GM21515 (cell line): Measurements from ENCODE around the gene TFPI2.

Experiments used
- ATAC-seq: cut with Tn5 transposase; IDR thresholded peaks from one replicate; pipeline ENCODE4 v1.9.1; 2021; ENCODE audit not compliant: unreplicated experiment

Gene TFPI2

DNA sequence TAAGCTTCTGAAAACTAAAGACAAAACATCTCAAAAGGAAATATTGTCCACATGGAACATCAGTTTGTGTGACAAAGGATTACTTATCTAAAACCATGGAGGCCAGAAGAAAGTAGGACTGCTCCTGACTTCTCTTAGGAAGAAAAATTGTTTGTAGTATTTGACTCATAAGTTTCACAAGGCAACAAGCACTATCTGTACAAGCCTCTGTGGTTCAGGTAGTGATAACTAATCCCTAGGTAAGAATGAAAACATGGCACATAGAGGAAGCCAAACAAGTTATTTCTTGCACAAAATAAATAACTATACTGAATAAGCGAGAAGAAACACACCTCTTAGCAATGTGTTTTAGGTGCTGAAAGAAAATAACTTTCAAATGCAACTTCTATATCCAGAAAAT is 30.3 kb downstream of the TFPI2 start:
- no peak for ATAC-seq

DNA sequence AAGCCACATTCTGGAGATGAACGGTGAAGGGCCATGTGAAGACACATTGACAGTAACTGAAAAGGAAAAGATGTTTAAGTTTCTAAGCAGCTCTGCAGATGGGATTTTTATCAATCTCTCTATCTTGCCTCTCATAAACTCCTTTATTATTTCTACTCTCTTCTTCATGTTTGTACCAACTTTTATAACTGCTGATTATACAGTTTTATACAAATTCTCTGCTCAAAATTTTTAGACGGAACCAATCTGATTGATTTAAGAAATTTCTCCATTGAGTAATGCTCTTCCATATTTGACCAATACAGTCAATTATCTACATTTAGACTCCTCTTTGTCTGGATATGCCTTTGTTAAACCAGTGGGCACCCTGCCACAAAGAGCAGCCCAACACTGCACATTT is 31.7 kb downstream of the TFPI2 start:
- ATAC-seq: no peak

DNA sequence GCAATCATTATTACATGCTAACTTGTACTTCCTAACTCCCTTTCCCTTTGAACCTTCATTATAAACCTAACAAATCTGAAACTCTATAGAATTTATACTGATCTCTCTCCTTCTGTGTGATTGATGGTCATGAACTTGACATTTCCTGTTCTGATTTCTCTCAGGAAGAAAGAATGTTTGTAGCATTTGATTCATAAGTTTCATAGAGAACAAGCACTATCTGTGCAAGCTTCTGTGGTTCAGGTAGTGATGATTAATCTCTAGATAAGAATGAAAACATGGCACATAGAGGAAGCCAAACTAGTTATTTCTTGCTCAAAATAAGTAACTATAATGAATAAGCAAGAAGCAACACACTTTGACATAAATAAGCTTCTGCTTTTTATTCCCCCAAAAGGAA is 34.2 kb downstream of the TFPI2 start:
- no peak for ATAC-seq

DNA sequence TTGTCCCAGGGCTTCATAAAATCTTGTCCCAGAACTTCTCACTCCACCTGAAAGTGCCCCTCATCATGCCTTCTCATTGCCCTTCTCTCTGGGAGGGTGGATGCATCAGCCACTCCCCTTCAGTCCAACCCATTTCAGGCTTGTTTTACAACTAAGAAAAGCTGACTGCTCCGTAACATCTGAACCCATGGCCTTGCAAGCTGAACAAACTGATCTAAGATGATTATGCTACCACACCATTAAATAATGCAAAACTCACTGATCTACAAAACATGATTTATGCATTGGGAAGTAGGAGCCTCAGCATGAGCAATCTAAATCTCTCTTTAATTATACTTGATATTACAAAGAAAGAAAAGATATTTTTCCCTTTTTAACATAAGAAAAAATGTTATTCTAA is 34.8 kb downstream of the TFPI2 start:
- no peak for ATAC-seq

DNA sequence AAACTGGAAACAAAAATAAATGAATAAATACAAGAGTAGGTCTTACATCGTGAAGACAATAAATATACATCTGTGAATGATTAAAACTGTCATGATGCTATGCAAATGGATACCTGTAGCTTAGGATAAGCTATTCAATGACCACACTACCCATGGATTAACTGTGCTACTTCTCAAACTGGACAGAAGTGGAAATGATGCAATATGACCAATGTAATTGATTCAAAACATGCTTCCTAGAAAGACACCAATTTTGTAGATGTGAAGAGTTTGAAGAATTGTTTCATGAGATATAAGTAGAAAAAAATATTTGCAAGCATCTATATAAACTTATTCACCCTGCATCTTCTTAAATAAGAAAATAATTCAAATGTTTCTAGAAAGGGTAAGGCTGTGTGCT is 36.1 kb downstream of the TFPI2 start:
- no peak for ATAC-seq

DNA sequence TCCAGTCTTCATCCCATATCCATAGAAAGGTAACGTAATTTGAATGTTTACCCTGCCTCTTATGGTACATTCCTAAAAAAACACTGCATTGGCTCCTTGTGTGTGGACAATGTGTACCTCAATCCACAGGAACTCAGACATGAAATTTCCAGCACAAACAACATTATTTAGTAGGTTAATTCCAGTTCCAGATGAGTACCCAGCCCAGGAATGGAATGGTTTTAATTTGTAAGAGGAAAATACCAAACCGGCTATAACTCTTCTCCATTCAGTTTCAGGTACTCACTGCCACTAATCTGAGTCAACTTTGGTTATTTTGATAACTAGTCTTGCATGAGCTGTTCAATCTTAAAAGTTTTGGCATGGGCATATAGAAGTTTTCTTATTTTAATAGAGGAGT is 39.0 kb downstream of the TFPI2 start:
- ATAC-seq: no peak

DNA sequence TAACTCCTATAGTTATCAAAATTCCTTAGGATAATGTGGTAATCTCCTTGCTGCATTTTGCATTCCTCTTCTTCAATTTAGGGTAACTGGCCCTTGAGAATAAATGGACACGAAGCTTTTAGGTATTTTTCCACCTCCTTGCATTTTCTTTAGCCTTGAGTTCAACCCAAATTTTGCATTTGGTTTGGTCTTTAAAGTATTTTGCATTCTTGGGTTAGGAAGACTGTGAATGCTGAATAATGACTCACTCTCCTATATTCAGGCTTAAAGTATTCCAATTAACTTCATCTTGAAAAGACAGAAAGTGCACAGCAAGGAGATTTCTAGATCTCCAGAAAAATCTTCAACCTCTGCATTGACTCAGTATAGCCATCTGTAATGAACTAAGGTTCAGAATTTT is 47.3 kb downstream of the TFPI2 start:
- no peak for ATAC-seq

DNA sequence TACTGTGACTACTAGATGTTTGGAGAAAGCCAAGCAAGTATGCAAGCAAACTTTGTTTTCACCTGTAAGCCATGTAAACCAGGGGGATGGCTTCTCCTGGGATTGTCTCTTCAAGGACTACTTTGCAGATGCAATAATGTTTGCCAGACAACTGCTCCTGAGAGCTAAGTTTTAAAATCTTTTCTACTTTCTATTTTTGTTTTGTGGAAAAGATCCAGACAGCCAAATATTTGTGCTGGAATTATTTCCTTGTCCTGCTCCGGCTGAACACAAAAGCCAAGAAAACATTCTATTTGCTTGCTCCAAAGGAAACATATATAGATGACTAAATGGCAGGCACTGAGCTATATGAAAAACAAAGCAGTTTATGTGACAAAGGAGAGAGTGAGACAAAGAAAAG is 51.6 kb downstream of the TFPI2 start:
- no peak for ATAC-seq

DNA sequence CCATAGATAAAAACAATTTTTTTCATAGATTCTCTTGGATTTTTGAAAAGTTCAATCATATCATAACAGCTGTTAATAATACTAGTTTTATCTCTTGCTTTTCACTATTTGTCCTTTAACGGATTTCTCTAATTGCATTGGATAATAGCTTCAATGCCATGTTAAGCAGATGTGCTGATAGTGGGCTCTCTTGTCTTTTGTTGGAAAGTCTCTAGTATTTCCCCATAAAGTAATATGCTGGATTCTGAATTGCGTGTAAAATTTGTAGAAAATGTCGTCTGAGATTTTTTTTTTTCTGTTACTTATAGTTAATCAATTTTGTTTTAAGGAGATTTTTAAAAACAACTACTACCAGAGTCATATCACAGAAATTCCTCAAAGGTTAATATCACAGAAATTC is 53.3 kb downstream of the TFPI2 start:
- no peak for ATAC-seq

DNA sequence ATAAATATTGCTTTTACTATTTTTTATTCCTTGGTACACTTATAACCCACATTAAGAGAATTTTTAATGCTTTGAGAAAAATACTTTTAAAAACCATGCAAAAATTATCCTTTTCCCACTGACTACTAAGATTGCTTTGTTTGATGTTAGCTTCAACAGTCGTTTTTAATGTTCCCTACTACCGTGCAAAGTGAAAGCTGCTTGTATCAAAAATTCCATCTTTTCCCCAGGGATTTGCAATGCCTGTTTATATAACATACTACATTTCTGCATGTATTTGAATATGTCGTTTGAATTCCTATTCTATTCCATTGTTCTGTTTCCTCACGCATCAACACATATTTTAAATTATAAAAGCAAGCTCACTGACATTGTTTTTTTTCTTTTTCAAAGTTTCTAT is 54.4 kb downstream of the TFPI2 start:
- ATAC-seq: no peak

DNA sequence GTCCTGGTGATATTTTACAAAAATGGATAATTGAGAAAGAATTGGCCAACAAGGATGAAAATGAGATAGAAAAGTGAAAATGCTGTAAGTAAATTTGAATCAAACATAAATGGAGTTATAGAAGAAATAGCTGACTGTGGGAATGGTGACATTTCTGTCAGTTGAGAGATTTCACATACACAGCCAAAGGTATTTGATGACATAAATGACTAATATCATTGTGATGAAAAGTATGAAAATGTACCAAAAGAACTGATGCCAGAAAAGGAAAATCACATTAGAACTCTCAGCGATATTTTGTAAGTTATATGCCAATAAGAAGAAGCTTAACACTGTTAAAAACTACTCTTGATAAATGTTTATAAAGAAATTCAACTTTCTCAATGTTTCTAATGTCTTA is 54.9 kb downstream of the TFPI2 start:
- no peak for ATAC-seq
